Measurements from ENCODE around the gene C13orf46. TPM values are rescaled to one million over a fixed set of nuclear protein-coding genes. Genes with fewer than 3 reads are reported as not detected.

C13orf46 gene
- total RNA-seq, 1 experiment from 2014 or later: not detected

Other genes with a start within 250 kb of the C13orf46 start
- 0.70 and 2.7 TPM in 2 replicates for gene TMEM255B, start 214.8 kb downstream of the C13orf46 start, total RNA-seq (2014; rRNA removed; shearing (Covaris generic))
- 9.1 and 15.1 TPM in 2 replicates for gene GAS6, start 110.0 kb downstream of the C13orf46 start, total RNA-seq (2014; rRNA removed; shearing (Covaris generic))
- gene RASA3, start 158.5 kb upstream of the C13orf46 start, total RNA-seq (2014; rRNA removed; shearing (Covaris generic)): 15.3 and 16.5 TPM in 2 replicates
- not detected in 2 replicates for gene CFAP97D2, start 205.2 kb upstream of the C13orf46 start, total RNA-seq (2014; rRNA removed; shearing (Covaris generic))

Measured in H7 (cell line).